GM12878 (cell line): ENCODE results near the gene PLPP6.

Experiments used
- ASH2L ChIP-seq: fragments of 300-600, 200-600 bp; sonication (generic); IDR thresholded peaks from 2 replicates; pipeline ENCODE4 v1.6.1; 2017; ENCODE audit warnings: low read depth, mild to moderate bottlenecking, borderline replicate concordance
- CHD4 ChIP-seq: fragments of 200-600 bp; sonication (generic); IDR thresholded peaks from 2 replicates; pipeline ENCODE4 v1.6.1; 2016; ENCODE audit warnings: mild to moderate bottlenecking
- EZH2 ChIP-seq: IDR thresholded peaks from 2 replicates; pipeline ENCODE4 v1.6.1; 2012; ENCODE audit warnings: low read depth, mild to moderate bottlenecking, control low read depth, inconsistent platforms, low read length, borderline replicate concordance; ENCODE audit not compliant: control insufficient read depth
- HDGF ChIP-seq: fragments of 450-650 bp; IDR thresholded peaks from 2 replicates; pipeline ENCODE4 v1.6.1; 2016; ENCODE audit warnings: antibody characterized with exemption
- JUND ChIP-seq: IDR thresholded peaks from 2 replicates; pipeline ENCODE4 v1.6.1; 2012; ENCODE audit warnings: low read depth, mild to moderate bottlenecking, low read length, improper control_type of control experiment, moderate library complexity
- NBN ChIP-seq: fragments of 450-650 bp; IDR thresholded peaks from 2 replicates; pipeline ENCODE4 v1.6.1; 2016
- NR2C2 ChIP-seq: IDR thresholded peaks from 2 replicates; pipeline ENCODE4 v1.6.1; 2011; ENCODE audit warnings: borderline replicate concordance, low read depth; ENCODE audit not compliant: control insufficient read depth, insufficient read length
- POLR2AphosphoS2 ChIP-seq: IDR thresholded peaks from 2 replicates; pipeline ENCODE4 v1.6.1; 2011; ENCODE audit warnings: low read depth, mild to moderate bottlenecking, low read length, improper control_type of control experiment, moderate library complexity
- RAD21 ChIP-seq: IDR thresholded peaks from 2 replicates; pipeline ENCODE4 v1.6.1; 2011; ENCODE audit warnings: mild to moderate bottlenecking, low read depth, low read length, moderate library complexity; ENCODE audit not compliant: insufficient read depth
- SMC3 ChIP-seq: IDR thresholded peaks from 2 replicates; pipeline ENCODE4 v1.6.1; 2011; ENCODE audit warnings: low read length, improper control_type of control experiment, borderline replicate concordance
- TARDBP ChIP-seq: IDR thresholded peaks from 2 replicates; pipeline ENCODE4 v1.6.1; 2016; ENCODE audit warnings: borderline replicate concordance
- TCF3 ChIP-seq: IDR thresholded peaks from 2 replicates; pipeline ENCODE4 v1.6.1; 2012; ENCODE audit warnings: low read depth, mild to moderate bottlenecking, low read length, borderline replicate concordance; ENCODE audit not compliant: insufficient read depth
- TF ChIP-seq, protein P1 (sequence below), 3 experiments: IDR thresholded peaks in 2 of 3; conservative IDR thresholded peaks in 1 of 3; 2 replicates each; pipeline ENCODE4 v1.5.1; 2011; ENCODE audit warnings: low read depth in 3 of 3, low read length in 3 of 3, mild to moderate bottlenecking in 3 of 3, control low read depth in 2 of 3, moderate library complexity in 2 of 3, inconsistent platforms in 1 of 3, mixed read lengths in 1 of 3; ENCODE audit not compliant: control insufficient read depth in 2 of 3, insufficient read depth in 1 of 3; ENCODE audit errors: extremely low read depth in 1 of 3

DNA sequence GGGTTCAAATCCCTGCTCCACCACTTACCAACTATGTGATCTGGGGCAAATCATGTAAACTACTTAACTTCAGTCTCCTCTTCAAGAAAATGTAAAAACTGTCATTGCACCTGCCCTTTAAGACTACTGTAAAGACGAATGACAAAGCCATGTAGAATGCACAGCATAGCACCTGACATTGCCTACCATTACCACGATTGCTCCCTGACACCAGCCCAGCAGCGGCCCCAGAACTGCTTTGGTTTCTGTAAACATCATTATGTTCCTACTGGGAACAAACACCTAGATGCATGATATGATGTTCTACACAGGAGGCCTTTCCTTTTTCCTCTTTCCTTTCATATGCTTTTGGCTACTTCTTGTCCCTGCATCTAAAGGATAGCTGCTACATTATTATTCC, 23.1 kb upstream of the PLPP6 start:
- no peak for TF ChIP-seq NBN
- no peak for TF ChIP-seq CHD4
- no peak for TF ChIP-seq RAD21
- TF ChIP-seq NR2C2: no peak
- TF ChIP-seq, protein P1, sequence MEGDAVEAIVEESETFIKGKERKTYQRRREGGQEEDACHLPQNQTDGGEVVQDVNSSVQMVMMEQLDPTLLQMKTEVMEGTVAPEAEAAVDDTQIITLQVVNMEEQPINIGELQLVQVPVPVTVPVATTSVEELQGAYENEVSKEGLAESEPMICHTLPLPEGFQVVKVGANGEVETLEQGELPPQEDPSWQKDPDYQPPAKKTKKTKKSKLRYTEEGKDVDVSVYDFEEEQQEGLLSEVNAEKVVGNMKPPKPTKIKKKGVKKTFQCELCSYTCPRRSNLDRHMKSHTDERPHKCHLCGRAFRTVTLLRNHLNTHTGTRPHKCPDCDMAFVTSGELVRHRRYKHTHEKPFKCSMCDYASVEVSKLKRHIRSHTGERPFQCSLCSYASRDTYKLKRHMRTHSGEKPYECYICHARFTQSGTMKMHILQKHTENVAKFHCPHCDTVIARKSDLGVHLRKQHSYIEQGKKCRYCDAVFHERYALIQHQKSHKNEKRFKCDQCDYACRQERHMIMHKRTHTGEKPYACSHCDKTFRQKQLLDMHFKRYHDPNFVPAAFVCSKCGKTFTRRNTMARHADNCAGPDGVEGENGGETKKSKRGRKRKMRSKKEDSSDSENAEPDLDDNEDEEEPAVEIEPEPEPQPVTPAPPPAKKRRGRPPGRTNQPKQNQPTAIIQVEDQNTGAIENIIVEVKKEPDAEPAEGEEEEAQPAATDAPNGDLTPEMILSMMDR (IDR thresholded peaks at IDR 0.05 in 2 of 3, conservative IDR thresholded peaks at IDR 0.05 in 1 of 3; ENCODE audit: control insufficient read depth in 2 of 3, extremely low read depth in 1 of 3, insufficient read depth in 1 of 3, low read depth in 3 of 3, low read length in 3 of 3): no peak
- no peak for TF ChIP-seq POLR2AphosphoS2
- no peak for TF ChIP-seq ASH2L
- TF ChIP-seq TARDBP: no peak
- TF ChIP-seq HDGF: no peak
- TF ChIP-seq JUND: no peak
- no peak for TF ChIP-seq EZH2
- no peak for TF ChIP-seq SMC3
- no peak for TF ChIP-seq TCF3
